Neural cell (in vitro differentiated cells): Measurements from ENCODE around the gene FAXC.

ENCODE experiments used
- SMC3 ChIP-seq: fragments of 450-650 bp; conservative IDR thresholded peaks from 2 replicates; pipeline ENCODE4 v1.6.1; 2014; ENCODE audit warnings: antibody characterized with exemption, mild to moderate bottlenecking, moderate library complexity; ENCODE audit not compliant: poor library complexity
- TF ChIP-seq, protein P1 (sequence below): fragments of 450-650 bp; IDR thresholded peaks from 2 replicates; pipeline ENCODE4 v1.5.1; 2014; ENCODE audit warnings: antibody characterized with exemption, mild to moderate bottlenecking, moderate library complexity; ENCODE audit not compliant: poor library complexity, severe bottlenecking

GRCh38 chr6:99250476-99250875 lies 99.0 kb downstream of the FAXC start:
- no peak for TF ChIP-seq SMC3
- TF ChIP-seq, protein P1, sequence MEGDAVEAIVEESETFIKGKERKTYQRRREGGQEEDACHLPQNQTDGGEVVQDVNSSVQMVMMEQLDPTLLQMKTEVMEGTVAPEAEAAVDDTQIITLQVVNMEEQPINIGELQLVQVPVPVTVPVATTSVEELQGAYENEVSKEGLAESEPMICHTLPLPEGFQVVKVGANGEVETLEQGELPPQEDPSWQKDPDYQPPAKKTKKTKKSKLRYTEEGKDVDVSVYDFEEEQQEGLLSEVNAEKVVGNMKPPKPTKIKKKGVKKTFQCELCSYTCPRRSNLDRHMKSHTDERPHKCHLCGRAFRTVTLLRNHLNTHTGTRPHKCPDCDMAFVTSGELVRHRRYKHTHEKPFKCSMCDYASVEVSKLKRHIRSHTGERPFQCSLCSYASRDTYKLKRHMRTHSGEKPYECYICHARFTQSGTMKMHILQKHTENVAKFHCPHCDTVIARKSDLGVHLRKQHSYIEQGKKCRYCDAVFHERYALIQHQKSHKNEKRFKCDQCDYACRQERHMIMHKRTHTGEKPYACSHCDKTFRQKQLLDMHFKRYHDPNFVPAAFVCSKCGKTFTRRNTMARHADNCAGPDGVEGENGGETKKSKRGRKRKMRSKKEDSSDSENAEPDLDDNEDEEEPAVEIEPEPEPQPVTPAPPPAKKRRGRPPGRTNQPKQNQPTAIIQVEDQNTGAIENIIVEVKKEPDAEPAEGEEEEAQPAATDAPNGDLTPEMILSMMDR = no peak
